Measurements from ENCODE around the gene LNP1. TPM values are rescaled to one million over a fixed set of nuclear protein-coding genes. Genes with fewer than 3 reads are reported as not detected.

The LNP1 gene
- total RNA-seq, 2 experiments from 2014 or later: 0.47 to 0.70 TPM

DNA sequence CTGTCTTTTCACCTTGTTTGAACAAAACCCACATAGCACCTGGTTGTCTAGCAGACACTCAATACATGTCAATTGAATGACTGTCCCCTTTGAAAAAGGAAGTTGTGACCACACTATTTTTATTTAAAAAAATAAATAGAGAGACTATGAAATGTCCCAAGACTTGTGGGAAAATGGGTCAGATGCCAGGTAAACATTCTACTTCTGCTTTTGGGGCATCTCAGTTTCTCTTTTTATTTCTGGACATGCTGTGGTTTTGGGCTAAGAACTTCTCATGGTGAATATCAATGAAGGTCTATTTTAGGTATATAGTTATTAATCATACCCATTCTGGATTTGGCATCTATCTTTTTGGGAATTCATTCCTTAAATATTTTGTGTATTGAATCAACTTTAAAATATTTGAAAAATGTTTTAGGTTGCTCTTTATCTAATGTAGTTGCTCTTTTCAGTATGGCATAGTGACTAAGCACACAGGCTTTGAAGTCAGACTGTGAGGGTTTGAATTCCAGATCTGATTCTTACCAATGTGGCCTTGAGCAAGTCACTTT is 95.4 kb downstream of the LNP1 start:
- intact Hi-C loops (cut with DNase I, micrococcal nuclease): no loop called here
- H3K27me3 Mint-ChIP-seq: peaks cover 32% of the 10 kb centered on the region
- H3K36me3 Mint-ChIP-seq (ENCODE audit: low read depth): no peaks in the 10 kb centered on the region
- CTCF ChIA-PET: no interaction called here
- peaks cover 11% of the 10 kb centered on the region for H3K4me1 Mint-ChIP-seq (ENCODE audit: low read depth)
- POLR2A ChIA-PET: no interaction called here
- no peaks in the 10 kb centered on the region for H3K36me3 ChIP-seq (ENCODE audit: insufficient read depth, low read length)
- TF ChIP-seq, protein P1, sequence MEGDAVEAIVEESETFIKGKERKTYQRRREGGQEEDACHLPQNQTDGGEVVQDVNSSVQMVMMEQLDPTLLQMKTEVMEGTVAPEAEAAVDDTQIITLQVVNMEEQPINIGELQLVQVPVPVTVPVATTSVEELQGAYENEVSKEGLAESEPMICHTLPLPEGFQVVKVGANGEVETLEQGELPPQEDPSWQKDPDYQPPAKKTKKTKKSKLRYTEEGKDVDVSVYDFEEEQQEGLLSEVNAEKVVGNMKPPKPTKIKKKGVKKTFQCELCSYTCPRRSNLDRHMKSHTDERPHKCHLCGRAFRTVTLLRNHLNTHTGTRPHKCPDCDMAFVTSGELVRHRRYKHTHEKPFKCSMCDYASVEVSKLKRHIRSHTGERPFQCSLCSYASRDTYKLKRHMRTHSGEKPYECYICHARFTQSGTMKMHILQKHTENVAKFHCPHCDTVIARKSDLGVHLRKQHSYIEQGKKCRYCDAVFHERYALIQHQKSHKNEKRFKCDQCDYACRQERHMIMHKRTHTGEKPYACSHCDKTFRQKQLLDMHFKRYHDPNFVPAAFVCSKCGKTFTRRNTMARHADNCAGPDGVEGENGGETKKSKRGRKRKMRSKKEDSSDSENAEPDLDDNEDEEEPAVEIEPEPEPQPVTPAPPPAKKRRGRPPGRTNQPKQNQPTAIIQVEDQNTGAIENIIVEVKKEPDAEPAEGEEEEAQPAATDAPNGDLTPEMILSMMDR (IDR thresholded peaks at IDR 0.05): no peak
- no peak overlapping the region for H3K4me3 Mint-ChIP-seq
- no peak for ATAC-seq (ENCODE audit: poor library complexity)
- DNase-seq: no peak
- H3K4me1 ChIP-seq (ENCODE audit: insufficient read depth, low read length): peaks cover 9% of the 10 kb centered on the region
- no peak overlapping the region for H3K4me3 ChIP-seq (ENCODE audit: low read length)
- H3K9me3 Mint-ChIP-seq: no peaks in the 10 kb centered on the region
- H3K27ac ChIP-seq (ENCODE audit: low read depth in 1 of 2, low read length in 2 of 2): no peak overlapping the region
- H3K27ac Mint-ChIP-seq: no peak overlapping the region
- peaks cover 0 to 6% of the 10 kb centered on the region in 2 experiments for H3K27me3 ChIP-seq (ENCODE audit: control insufficient read depth in 1 of 2, insufficient read depth in 2 of 2, low read length in 2 of 2)
- H3K9me3 ChIP-seq (ENCODE audit: control insufficient read depth in 1 of 2, insufficient read depth in 1 of 2, low read length in 2 of 2): no peaks in the 10 kb centered on the region

DNA sequence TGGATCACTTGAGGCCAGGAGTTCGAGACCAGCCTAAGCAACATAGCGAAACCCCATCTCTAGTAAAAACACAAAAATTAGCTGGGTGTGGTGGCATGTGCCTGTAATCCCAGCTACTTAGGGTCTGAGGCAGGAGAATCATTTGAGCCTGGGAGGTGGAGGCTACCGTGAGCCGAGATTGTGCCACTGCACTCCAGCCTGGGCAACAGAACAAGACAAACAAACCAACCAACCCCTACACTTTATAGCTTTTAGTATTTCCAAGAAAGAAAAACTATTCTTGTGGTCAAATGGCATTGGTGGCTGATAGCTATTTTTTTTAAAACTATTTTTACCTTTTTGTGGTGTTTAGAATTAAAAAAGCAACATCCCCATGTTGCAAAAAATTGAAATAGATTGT is 98.3 kb downstream of the LNP1 start:
- no peak overlapping the region for H3K4me3 ChIP-seq (ENCODE audit: low read length)
- Mint-ChIP-seq H3K27me3 (peaks cover 49% of the 10 kb centered on the region), H3K9me3 (no peaks in the 10 kb centered on the region), H3K4me3 (no peak overlapping the region), H3K36me3 (ENCODE audit: low read depth) (no peaks in the 10 kb centered on the region), H3K27ac (no peak overlapping the region), H3K4me1 (ENCODE audit: low read depth) (no peaks in the 10 kb centered on the region)
- ChIA-PET POLR2A (no interaction called here), CTCF (no interaction called here)
- no peak overlapping the region for H3K27ac ChIP-seq (ENCODE audit: low read depth in 1 of 2, low read length in 2 of 2)
- TF ChIP-seq, protein P1 (IDR thresholded peaks at IDR 0.05): no peak
- no peaks in the 10 kb centered on the region for H3K9me3 ChIP-seq (ENCODE audit: control insufficient read depth in 1 of 2, insufficient read depth in 1 of 2, low read length in 2 of 2)
- H3K27me3 ChIP-seq (ENCODE audit: control insufficient read depth in 1 of 2, insufficient read depth in 2 of 2, low read length in 2 of 2): peaks cover 5 to 6% of the 10 kb centered on the region in 2 experiments
- ATAC-seq (ENCODE audit: poor library complexity) (no peak), DNase-seq (no peak)
- intact Hi-C loops (cut with DNase I, micrococcal nuclease): no loop called here
- no peaks in the 10 kb centered on the region for H3K4me1 ChIP-seq (ENCODE audit: insufficient read depth, low read length)
- no peaks in the 10 kb centered on the region for H3K36me3 ChIP-seq (ENCODE audit: insufficient read depth, low read length)

DNA sequence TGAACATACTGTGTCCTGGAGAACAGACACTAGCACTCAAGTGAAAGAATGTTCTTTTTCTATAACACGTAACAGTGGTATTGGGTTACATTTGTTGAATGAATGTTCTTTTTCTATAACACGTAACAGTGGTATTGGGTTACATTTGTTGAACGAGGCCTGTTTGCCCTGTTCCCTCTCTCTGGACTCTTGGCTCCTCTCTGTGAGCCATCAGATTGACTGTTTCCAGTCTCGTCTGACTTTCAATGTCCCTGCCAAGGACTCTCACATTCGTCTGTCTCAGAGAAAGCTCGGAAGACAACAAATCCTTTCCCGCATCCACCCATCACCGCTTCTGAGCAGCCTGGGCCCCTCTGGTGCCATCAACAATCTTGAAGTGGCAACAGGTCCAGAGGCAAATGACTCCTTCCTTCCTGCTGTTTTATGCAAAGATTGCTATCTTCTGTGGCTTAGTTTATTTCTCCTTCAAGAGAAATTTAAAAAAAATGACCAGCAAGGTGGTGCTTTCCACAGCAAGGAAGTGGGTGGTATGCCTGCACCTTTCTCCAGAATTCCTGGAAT is 99.1 kb downstream of the LNP1 start:
- no peak overlapping the region for H3K27ac Mint-ChIP-seq
- ChIA-PET CTCF (no interaction called here), POLR2A (no interaction called here)
- TF ChIP-seq, protein P1 (IDR thresholded peaks at IDR 0.05): no peak
- Histone ChIP-seq H3K9me3 (ENCODE audit: control insufficient read depth in 1 of 2, insufficient read depth in 1 of 2, low read length in 2 of 2) (no peaks in the 10 kb centered on the region), H3K4me1 (ENCODE audit: insufficient read depth, low read length) (no peaks in the 10 kb centered on the region), H3K27me3 (ENCODE audit: control insufficient read depth in 1 of 2, insufficient read depth in 2 of 2, low read length in 2 of 2) (peaks cover 8 to 9% of the 10 kb centered on the region in 2 experiments), H3K4me3 (ENCODE audit: low read length) (no peak overlapping the region), H3K27ac (ENCODE audit: low read depth in 1 of 2, low read length in 2 of 2) (no peak overlapping the region), H3K36me3 (ENCODE audit: insufficient read depth, low read length) (no peaks in the 10 kb centered on the region)
- H3K9me3 Mint-ChIP-seq: no peaks in the 10 kb centered on the region
- DNase-seq (no peak), ATAC-seq (ENCODE audit: poor library complexity) (no peak)
- H3K36me3 Mint-ChIP-seq (ENCODE audit: low read depth): no peaks in the 10 kb centered on the region
- H3K27me3 Mint-ChIP-seq: peaks cover 50% of the 10 kb centered on the region
- intact Hi-C loops (cut with DNase I, micrococcal nuclease): no loop called here
- H3K4me3 Mint-ChIP-seq: no peak overlapping the region
- H3K4me1 Mint-ChIP-seq (ENCODE audit: low read depth): no peaks in the 10 kb centered on the region

Data from CD4-positive, alpha-beta T cell (primary cell).